ENCODE measurements around the gene INTS3. TPM values are rescaled to one million over a fixed set of nuclear protein-coding genes. Genes with fewer than 3 reads are reported as not detected.
"Not testable (repeated sequence)": the region's sequence is repeated elsewhere in the genome, so short reads cannot be mapped to it uniquely, and the experiment has no call there.

The INTS3 gene
- total RNA-seq, 1 donor from 2014 or later = 48.6 TPM

GRCh38 chr1:153698020-153698922 is 29.6 kb upstream of the INTS3 start:
- H3K4me3 Mint-ChIP-seq (ENCODE audit: unreplicated experiment) = no peak overlapping the region

GRCh38 chr1:153698923-153699714 is 28.7 kb upstream of the INTS3 start:
- no peak for DNase-seq (ENCODE audit: low spot score)
- TF ChIP-seq CTCF (IDR thresholded peaks at IDR 0.05) = no peak
- no peak overlapping the region for H3K27ac Mint-ChIP-seq (ENCODE audit: unreplicated experiment)

More at GRCh38 chr1:153698020-153698922, 29.6 kb upstream of the INTS3 start:
- no peaks in the 10 kb centered on the region for H3K9me3 Mint-ChIP-seq (ENCODE audit: low read depth)
- no peaks in the 10 kb centered on the region for H3K36me3 Mint-ChIP-seq (ENCODE audit: low read depth)
- H3K4me1 Mint-ChIP-seq (ENCODE audit: low read depth) = peaks cover 3% of the 10 kb centered on the region
- H3K27me3 Mint-ChIP-seq (ENCODE audit: low read depth) = no peaks in the 10 kb centered on the region
- no peak overlapping the region for H3K27ac Mint-ChIP-seq (ENCODE audit: unreplicated experiment)
- no peak for DNase-seq (ENCODE audit: low spot score)
- TF ChIP-seq CTCF (IDR thresholded peaks at IDR 0.05) = no peak

GRCh38 chr1:153699768-153700167 is 28.1 kb upstream of the INTS3 start:
- no peak overlapping the region for H3K27ac Mint-ChIP-seq (ENCODE audit: unreplicated experiment)
- TF ChIP-seq CTCF (IDR thresholded peaks at IDR 0.05) = no peak
- H3K9me3 Mint-ChIP-seq (ENCODE audit: low read depth) = no peaks in the 10 kb centered on the region

More at GRCh38 chr1:153698923-153699714, 28.7 kb upstream of the INTS3 start:
- no peaks in the 10 kb centered on the region for H3K27me3 Mint-ChIP-seq (ENCODE audit: low read depth)
- no peaks in the 10 kb centered on the region for H3K36me3 Mint-ChIP-seq (ENCODE audit: low read depth)
- no peaks in the 10 kb centered on the region for H3K9me3 Mint-ChIP-seq (ENCODE audit: low read depth)
- no peak overlapping the region for H3K4me3 Mint-ChIP-seq (ENCODE audit: unreplicated experiment)
- peaks cover 3% of the 10 kb centered on the region for H3K4me1 Mint-ChIP-seq (ENCODE audit: low read depth)

GRCh38 chr1:153705484-153705883 is 22.4 kb upstream of the INTS3 start:
- no peaks in the 10 kb centered on the region for H3K4me1 Mint-ChIP-seq (ENCODE audit: low read depth)
- H3K27me3 Mint-ChIP-seq (ENCODE audit: low read depth) = no peaks in the 10 kb centered on the region
- DNase-seq (ENCODE audit: low spot score) = no peak
- no peak overlapping the region for H3K4me3 Mint-ChIP-seq (ENCODE audit: unreplicated experiment)
- no peak overlapping the region for H3K27ac Mint-ChIP-seq (ENCODE audit: unreplicated experiment)
- TF ChIP-seq CTCF (IDR thresholded peaks at IDR 0.05) = no peak
- H3K36me3 Mint-ChIP-seq (ENCODE audit: low read depth) = no peaks in the 10 kb centered on the region
- no peaks in the 10 kb centered on the region for H3K9me3 Mint-ChIP-seq (ENCODE audit: low read depth)

More at GRCh38 chr1:153699768-153700167, 28.1 kb upstream of the INTS3 start:
- Mint-ChIP-seq H3K36me3 (ENCODE audit: low read depth) (no peaks in the 10 kb centered on the region), H3K27me3 (ENCODE audit: low read depth) (no peaks in the 10 kb centered on the region), H3K4me1 (ENCODE audit: low read depth) (peaks cover 3% of the 10 kb centered on the region), H3K4me3 (ENCODE audit: unreplicated experiment) (no peak overlapping the region)
- DNase-seq (ENCODE audit: low spot score) = no peak

- Mint-ChIP-seq H3K4me1 (ENCODE audit: low read depth) (no peaks in the 10 kb centered on the region), H3K36me3 (ENCODE audit: low read depth) (no peaks in the 10 kb centered on the region), H3K9me3 (ENCODE audit: low read depth) (no peaks in the 10 kb centered on the region), H3K27me3 (ENCODE audit: low read depth) (no peaks in the 10 kb centered on the region), H3K4me3 (ENCODE audit: unreplicated experiment) (no peak overlapping the region), H3K27ac (ENCODE audit: unreplicated experiment) (no peak overlapping the region)
- DNase-seq (ENCODE audit: low spot score) = no peak
- TF ChIP-seq CTCF (IDR thresholded peaks at IDR 0.05) = no peak
These were observed 16.8 kb upstream of the INTS3 start for GRCh38 chr1:153711026-153711425.

GRCh38 chr1:153716211-153716610 is 11.6 kb upstream of the INTS3 start:
- not testable (repeated sequence) for H3K4me3 Mint-ChIP-seq (ENCODE audit: unreplicated experiment); H3K4me1 Mint-ChIP-seq (ENCODE audit: low read depth); H3K36me3 Mint-ChIP-seq (ENCODE audit: low read depth); H3K9me3 Mint-ChIP-seq (ENCODE audit: low read depth); H3K27ac Mint-ChIP-seq (ENCODE audit: unreplicated experiment); DNase-seq (ENCODE audit: low spot score); H3K27me3 Mint-ChIP-seq (ENCODE audit: low read depth)
